ENCODE data around the gene FALEC.

Gene FALEC

GRCh38 chr1:150515328-150516049, at the start of gene FALEC:
FALEC (plus strand) TSS chr1:150515752.
- peaks cover 7% of the 10 kb centered on the region for H3K27me3 Mint-ChIP-seq
- no peaks in the 10 kb centered on the region for H3K9me3 Mint-ChIP-seq
- intact Hi-C loops (cut with micrococcal nuclease) = no loop called here
- H3K4me1 Mint-ChIP-seq (ENCODE audit: low read depth) = peaks cover 25% of the 10 kb centered on the region
- H3K36me3 Mint-ChIP-seq (ENCODE audit: low read depth) = peaks cover 32% of the 10 kb centered on the region
- H3K4me3 Mint-ChIP-seq = peak within 1 kb of the TSS; percentile 91
- H3K27ac Mint-ChIP-seq = peak within 1 kb of the TSS; percentile 89

- Mint-ChIP-seq H3K4me3 (no peak overlapping the region), H3K27me3 (no peaks in the 10 kb centered on the region), H3K36me3 (ENCODE audit: low read depth) (peaks cover 81% of the 10 kb centered on the region), H3K27ac (no peak overlapping the region), H3K4me1 (ENCODE audit: low read depth) (no peaks in the 10 kb centered on the region), H3K9me3 (no peaks in the 10 kb centered on the region)
- intact Hi-C loops (cut with micrococcal nuclease) = no loop called here
Measured at GRCh38 chr1:150466964-150467363, 48.6 kb upstream of the FALEC start.

GRCh38 chr1:150469291-150469690, 46.3 kb upstream of the FALEC start:
- no peak overlapping the region for H3K4me3 Mint-ChIP-seq
- no peaks in the 10 kb centered on the region for H3K4me1 Mint-ChIP-seq (ENCODE audit: low read depth)
- H3K27me3 Mint-ChIP-seq = no peaks in the 10 kb centered on the region
- peaks cover 83% of the 10 kb centered on the region for H3K36me3 Mint-ChIP-seq (ENCODE audit: low read depth)
- H3K9me3 Mint-ChIP-seq = no peaks in the 10 kb centered on the region
- intact Hi-C loops (cut with micrococcal nuclease) = no loop called here
- H3K27ac Mint-ChIP-seq = no peak overlapping the region

DNA sequence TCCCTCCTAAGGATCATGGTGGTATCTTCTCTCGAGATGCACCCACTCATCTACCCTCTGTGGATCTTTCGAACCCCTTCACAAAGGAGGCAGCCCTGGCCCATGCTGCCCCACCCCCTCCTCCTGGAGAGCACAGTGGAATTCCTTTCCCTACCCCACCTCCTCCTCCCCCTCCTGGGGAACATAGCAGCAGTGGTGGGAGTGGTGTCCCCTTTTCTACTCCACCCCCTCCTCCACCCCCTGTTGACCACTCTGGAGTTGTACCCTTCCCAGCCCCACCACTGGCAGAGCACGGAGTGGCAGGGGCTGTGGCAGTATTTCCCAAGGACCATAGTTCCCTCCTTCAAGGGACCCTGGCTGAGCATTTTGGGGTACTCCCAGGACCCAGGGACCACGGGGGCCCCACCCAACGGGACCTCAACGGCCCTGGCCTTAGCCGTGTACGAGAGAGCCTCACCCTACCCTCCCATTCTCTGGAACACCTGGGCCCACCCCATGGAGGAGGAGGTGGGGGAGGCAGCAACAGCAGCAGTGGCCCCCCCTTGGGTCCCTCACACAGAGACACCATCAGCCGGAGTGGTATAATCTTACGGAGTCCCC, 42.9 kb upstream of the FALEC start:
- H3K27ac Mint-ChIP-seq = no peak overlapping the region
- H3K36me3 Mint-ChIP-seq (ENCODE audit: low read depth) = peaks cover 49% of the 10 kb centered on the region
- no peak overlapping the region for H3K4me3 Mint-ChIP-seq
- no peaks in the 10 kb centered on the region for H3K27me3 Mint-ChIP-seq
- intact Hi-C loops (cut with micrococcal nuclease) = no loop called here
- H3K4me1 Mint-ChIP-seq (ENCODE audit: low read depth) = no peaks in the 10 kb centered on the region
- no peaks in the 10 kb centered on the region for H3K9me3 Mint-ChIP-seq

- Mint-ChIP-seq H3K27me3 (no peaks in the 10 kb centered on the region), H3K9me3 (no peaks in the 10 kb centered on the region), H3K4me3 (no peak overlapping the region), H3K36me3 (ENCODE audit: low read depth) (peaks cover 42% of the 10 kb centered on the region), H3K27ac (no peak overlapping the region), H3K4me1 (ENCODE audit: low read depth) (no peaks in the 10 kb centered on the region)
- intact Hi-C loops (cut with micrococcal nuclease) = no loop called here
Measured at GRCh38 chr1:150473659-150474058, 41.9 kb upstream of the FALEC start.

GRCh38 chr1:150474869-150475268, 40.7 kb upstream of the FALEC start:
- intact Hi-C loops (cut with micrococcal nuclease) = no loop called here
- Mint-ChIP-seq H3K36me3 (ENCODE audit: low read depth) (peaks cover 38% of the 10 kb centered on the region), H3K27ac (no peak overlapping the region), H3K4me1 (ENCODE audit: low read depth) (no peaks in the 10 kb centered on the region), H3K4me3 (no peak overlapping the region), H3K9me3 (no peaks in the 10 kb centered on the region), H3K27me3 (peaks cover under 1% of the 10 kb centered on the region)

DNA sequence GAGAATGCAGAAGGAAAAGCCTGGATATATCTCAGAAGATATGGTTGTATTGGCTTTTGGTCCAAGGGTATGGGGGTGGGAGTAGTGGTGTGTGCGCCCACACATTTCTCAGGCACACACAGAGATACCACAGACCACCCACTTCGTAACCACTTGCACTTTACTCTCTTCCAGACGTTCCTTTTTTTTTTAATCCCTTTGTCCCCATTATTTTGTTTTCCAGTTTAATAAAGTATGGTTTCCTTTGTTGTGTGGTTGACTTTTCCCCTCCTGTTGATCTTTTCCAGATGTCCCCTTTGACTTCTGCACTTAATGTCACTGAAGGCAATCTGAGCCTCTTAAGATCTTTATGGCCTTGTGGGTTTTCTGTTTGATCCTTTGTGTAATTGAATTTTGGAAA, 38.8 kb upstream of the FALEC start:
- no peak overlapping the region for H3K27ac Mint-ChIP-seq
- peaks cover 19% of the 10 kb centered on the region for H3K36me3 Mint-ChIP-seq (ENCODE audit: low read depth)
- no peaks in the 10 kb centered on the region for H3K4me1 Mint-ChIP-seq (ENCODE audit: low read depth)
- no peak overlapping the region for H3K4me3 Mint-ChIP-seq
- H3K27me3 Mint-ChIP-seq = peaks cover 2% of the 10 kb centered on the region
- no peaks in the 10 kb centered on the region for H3K9me3 Mint-ChIP-seq
- intact Hi-C loops (cut with micrococcal nuclease) = no loop called here

GRCh38 chr1:150477320-150477719, 38.2 kb upstream of the FALEC start:
- Mint-ChIP-seq H3K4me3 (no peak overlapping the region), H3K9me3 (no peaks in the 10 kb centered on the region), H3K36me3 (ENCODE audit: low read depth) (peaks cover 13% of the 10 kb centered on the region), H3K4me1 (ENCODE audit: low read depth) (no peaks in the 10 kb centered on the region), H3K27me3 (peaks cover 2% of the 10 kb centered on the region), H3K27ac (no peak overlapping the region)
- intact Hi-C loops (cut with micrococcal nuclease) = no loop called here

- H3K27me3 Mint-ChIP-seq = peaks cover 2% of the 10 kb centered on the region
- H3K27ac Mint-ChIP-seq = no peak overlapping the region
- no peaks in the 10 kb centered on the region for H3K4me1 Mint-ChIP-seq (ENCODE audit: low read depth)
- H3K4me3 Mint-ChIP-seq = no peak overlapping the region
- intact Hi-C loops (cut with micrococcal nuclease) = no loop called here
- H3K36me3 Mint-ChIP-seq (ENCODE audit: low read depth) = peaks cover 9% of the 10 kb centered on the region
- H3K9me3 Mint-ChIP-seq = no peaks in the 10 kb centered on the region
Measured at GRCh38 chr1:150477733-150478132, 37.8 kb upstream of the FALEC start.

DNA sequence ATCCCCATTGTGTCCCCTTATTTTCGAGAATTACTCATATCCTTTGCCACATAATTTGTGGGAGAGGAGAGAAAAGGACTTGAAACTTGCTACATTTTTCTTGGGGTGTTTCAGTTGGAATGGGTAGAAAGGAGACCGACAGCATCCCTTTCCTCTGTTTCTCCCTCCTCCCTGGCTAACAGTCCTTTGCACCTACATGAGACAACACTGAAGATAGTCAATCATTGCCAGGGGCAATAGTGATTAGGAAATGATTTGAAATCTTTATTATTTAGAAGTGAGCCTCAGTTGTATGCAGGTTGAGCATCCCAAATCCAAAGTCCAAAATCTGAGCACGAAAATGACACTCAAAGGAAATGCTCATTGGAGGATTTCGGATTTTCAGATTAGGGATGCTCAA, 36.2 kb upstream of the FALEC start:
- Mint-ChIP-seq H3K36me3 (ENCODE audit: low read depth) (no peaks in the 10 kb centered on the region), H3K4me3 (no peak overlapping the region), H3K27me3 (peaks cover 2% of the 10 kb centered on the region), H3K9me3 (no peaks in the 10 kb centered on the region), H3K27ac (no peak overlapping the region), H3K4me1 (ENCODE audit: low read depth) (no peaks in the 10 kb centered on the region)
- intact Hi-C loops (cut with micrococcal nuclease) = no loop called here

GRCh38 chr1:150479927-150480352, 35.6 kb upstream of the FALEC start:
- Mint-ChIP-seq H3K9me3 (no peaks in the 10 kb centered on the region), H3K4me1 (ENCODE audit: low read depth) (peaks cover 2% of the 10 kb centered on the region)
- intact Hi-C loops (cut with micrococcal nuclease) = no loop called here

GRCh38 chr1:150484431-150484830, 31.1 kb upstream of the FALEC start:
- H3K4me3 Mint-ChIP-seq = no peak overlapping the region
- intact Hi-C loops (cut with micrococcal nuclease) = no loop called here
- no peaks in the 10 kb centered on the region for H3K9me3 Mint-ChIP-seq

More at GRCh38 chr1:150479927-150480352, 35.6 kb upstream of the FALEC start:
- Mint-ChIP-seq H3K27ac (no peak overlapping the region), H3K4me3 (no peak overlapping the region), H3K27me3 (peaks cover 2% of the 10 kb centered on the region), H3K36me3 (ENCODE audit: low read depth) (no peaks in the 10 kb centered on the region)

GRCh38 chr1:150484861-150485260, 30.7 kb upstream of the FALEC start:
- intact Hi-C loops (cut with micrococcal nuclease) = no loop called here
- peaks cover 16% of the 10 kb centered on the region for H3K4me1 Mint-ChIP-seq (ENCODE audit: low read depth)
- H3K36me3 Mint-ChIP-seq (ENCODE audit: low read depth) = peaks cover 25% of the 10 kb centered on the region
- no peaks in the 10 kb centered on the region for H3K9me3 Mint-ChIP-seq
- no peak overlapping the region for H3K27ac Mint-ChIP-seq
- H3K4me3 Mint-ChIP-seq = no peak overlapping the region
- peaks cover under 1% of the 10 kb centered on the region for H3K27me3 Mint-ChIP-seq

More at GRCh38 chr1:150484431-150484830, 31.1 kb upstream of the FALEC start:
- H3K4me1 Mint-ChIP-seq (ENCODE audit: low read depth) = peaks cover 16% of the 10 kb centered on the region
- peaks cover 2% of the 10 kb centered on the region for H3K27me3 Mint-ChIP-seq
- no peak overlapping the region for H3K27ac Mint-ChIP-seq
- H3K36me3 Mint-ChIP-seq (ENCODE audit: low read depth) = peaks cover 20% of the 10 kb centered on the region

DNA sequence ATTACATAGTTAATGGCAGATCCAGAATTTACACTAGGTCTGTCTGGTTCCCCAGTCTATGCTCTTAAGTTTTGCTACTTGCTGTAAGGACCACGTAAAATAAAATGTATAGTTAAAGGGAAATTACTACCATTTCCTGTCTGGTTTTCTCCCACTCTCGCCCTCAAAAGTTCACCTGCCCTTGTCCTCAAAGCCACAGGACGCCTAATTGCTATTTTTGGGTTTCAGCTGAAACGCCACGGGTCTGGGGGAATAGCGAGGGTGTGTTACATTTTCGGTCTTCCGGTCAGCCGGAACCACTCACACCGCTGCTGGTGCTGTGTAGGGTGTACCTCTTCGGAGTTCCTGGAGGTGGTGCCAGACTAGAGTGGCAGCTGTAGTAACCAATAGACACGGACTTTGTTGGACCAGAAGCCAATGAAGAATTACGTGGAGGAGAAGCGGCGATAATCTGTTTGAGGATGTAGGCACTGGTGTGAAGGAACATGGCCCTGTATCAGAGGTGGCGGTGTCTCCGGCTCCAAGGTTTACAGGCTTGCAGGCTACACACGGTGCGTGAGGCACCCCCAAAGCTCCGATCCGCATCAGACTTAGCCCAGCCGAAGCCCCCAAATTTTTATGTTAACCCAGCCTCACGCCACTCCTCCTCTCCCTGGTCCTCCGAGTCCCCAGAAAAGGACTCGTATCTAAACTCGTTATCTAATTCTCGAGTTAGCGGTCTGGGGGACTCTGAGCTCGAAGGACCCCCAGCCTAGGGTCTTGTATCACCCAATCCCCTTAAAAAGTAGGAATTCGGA, 28.4 kb upstream of the FALEC start, which contains the start of gene TARS2:
TSS of gene TARS2 (plus strand) at position 454 of the 797 bp plus-strand sequence. CDS start at position 486, 32 bp downstream.
- Mint-ChIP-seq H3K4me1 (ENCODE audit: low read depth) (peaks cover 16% of the 10 kb centered on the region), H3K9me3 (no peaks in the 10 kb centered on the region), H3K27me3 (no peaks in the 10 kb centered on the region), H3K27ac (peak within 1 kb of the TSS; percentile 99), H3K36me3 (ENCODE audit: low read depth) (peaks cover 48% of the 10 kb centered on the region), H3K4me3 (peak within 1 kb of the TSS; percentile 96)
- intact Hi-C loops (cut with micrococcal nuclease) = no loop called here
